ENCODE data around the gene KCND1.

Gene KCND1

DNA sequence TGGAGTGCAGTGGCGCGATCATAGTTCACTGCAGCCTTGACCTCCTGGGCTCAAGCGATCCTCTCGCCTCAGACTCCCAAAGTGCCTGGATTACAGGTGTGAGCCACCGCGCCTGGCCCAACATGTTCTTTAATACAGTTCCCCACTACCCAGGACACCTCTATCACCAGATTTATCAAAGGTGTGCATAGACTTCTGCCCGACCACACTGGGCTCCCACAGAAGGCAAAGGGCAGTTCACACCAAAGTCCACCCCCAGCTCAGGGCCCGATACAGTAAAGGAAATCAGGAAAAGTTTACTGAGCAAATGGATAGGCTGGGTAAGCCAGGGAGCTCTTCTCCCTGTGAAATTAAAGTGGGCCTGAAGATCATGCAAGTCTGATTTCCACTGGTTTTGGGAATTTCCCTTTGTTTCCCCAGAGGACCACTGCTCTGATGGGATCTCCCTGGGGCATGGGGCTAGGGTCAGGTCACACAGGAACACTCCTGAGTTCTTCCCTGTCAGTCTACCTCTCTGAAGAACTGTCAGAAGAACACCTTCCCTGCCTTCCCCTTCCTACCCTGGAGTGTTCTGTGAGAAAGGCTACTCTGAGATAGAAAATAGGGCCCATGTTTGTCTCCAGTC, 35.1 kb downstream of the KCND1 start:
- no peaks in the 10 kb centered on the region for H3K36me3 ChIP-seq (ENCODE audit: insufficient read depth)
- TF ChIP-seq, protein P1, sequence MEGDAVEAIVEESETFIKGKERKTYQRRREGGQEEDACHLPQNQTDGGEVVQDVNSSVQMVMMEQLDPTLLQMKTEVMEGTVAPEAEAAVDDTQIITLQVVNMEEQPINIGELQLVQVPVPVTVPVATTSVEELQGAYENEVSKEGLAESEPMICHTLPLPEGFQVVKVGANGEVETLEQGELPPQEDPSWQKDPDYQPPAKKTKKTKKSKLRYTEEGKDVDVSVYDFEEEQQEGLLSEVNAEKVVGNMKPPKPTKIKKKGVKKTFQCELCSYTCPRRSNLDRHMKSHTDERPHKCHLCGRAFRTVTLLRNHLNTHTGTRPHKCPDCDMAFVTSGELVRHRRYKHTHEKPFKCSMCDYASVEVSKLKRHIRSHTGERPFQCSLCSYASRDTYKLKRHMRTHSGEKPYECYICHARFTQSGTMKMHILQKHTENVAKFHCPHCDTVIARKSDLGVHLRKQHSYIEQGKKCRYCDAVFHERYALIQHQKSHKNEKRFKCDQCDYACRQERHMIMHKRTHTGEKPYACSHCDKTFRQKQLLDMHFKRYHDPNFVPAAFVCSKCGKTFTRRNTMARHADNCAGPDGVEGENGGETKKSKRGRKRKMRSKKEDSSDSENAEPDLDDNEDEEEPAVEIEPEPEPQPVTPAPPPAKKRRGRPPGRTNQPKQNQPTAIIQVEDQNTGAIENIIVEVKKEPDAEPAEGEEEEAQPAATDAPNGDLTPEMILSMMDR (conservative IDR thresholded peaks at IDR 0.05; ENCODE audit: low read depth, low read length) = no peak
- H3K27ac ChIP-seq = peak overlapping the region; percentile 98
- H4K20me1 ChIP-seq (ENCODE audit: insufficient read depth) = no peaks in the 10 kb centered on the region
- H3K4me1 ChIP-seq (ENCODE audit: low read depth, poor library complexity, severe bottlenecking) = peaks cover 84% of the 10 kb centered on the region
- no peaks in the 10 kb centered on the region for H3K27me3 ChIP-seq (ENCODE audit: insufficient read depth, low read depth)
- H3K4me2 ChIP-seq = peak overlapping the region; percentile 100
- H2AFZ ChIP-seq (ENCODE audit: low read depth) = no peak overlapping the region
- H3K79me2 ChIP-seq (ENCODE audit: insufficient read depth, low read depth) = peaks cover 8% of the 10 kb centered on the region; the same call in 1 of the 2 replicates
- no peak overlapping the region; the same call in 1 of the 2 replicates for H3K9ac ChIP-seq
- no peak overlapping the region for H3K4me3 ChIP-seq (IDR thresholded peaks at IDR 0.05; ENCODE audit: insufficient read depth, low read depth, low read length)

DNA sequence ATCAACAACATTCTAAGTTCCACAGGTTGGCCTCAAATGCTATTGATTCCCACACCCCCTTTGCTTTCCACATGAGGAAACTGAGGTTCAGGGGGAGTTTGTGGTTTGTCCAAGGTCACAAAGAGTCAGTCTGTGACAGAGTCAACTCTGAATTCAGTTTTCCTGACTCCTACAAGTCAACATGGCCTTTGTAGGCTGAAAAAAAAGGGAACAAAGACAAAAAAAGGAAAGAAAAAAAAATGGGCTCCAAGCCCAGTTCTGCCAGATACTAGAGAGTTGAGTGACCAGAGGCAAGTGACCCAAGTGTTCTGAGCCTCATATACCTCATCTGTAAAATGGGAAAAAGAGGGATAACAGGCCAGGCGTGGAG, 36.4 kb downstream of the KCND1 start:
- Histone ChIP-seq H3K4me2 (peak overlapping the region; percentile 18; the same call in 1 of the 2 replicates), H3K4me1 (ENCODE audit: low read depth, poor library complexity, severe bottlenecking) (peaks cover 77% of the 10 kb centered on the region), H3K27me3 (ENCODE audit: insufficient read depth, low read depth) (no peaks in the 10 kb centered on the region)

DNA sequence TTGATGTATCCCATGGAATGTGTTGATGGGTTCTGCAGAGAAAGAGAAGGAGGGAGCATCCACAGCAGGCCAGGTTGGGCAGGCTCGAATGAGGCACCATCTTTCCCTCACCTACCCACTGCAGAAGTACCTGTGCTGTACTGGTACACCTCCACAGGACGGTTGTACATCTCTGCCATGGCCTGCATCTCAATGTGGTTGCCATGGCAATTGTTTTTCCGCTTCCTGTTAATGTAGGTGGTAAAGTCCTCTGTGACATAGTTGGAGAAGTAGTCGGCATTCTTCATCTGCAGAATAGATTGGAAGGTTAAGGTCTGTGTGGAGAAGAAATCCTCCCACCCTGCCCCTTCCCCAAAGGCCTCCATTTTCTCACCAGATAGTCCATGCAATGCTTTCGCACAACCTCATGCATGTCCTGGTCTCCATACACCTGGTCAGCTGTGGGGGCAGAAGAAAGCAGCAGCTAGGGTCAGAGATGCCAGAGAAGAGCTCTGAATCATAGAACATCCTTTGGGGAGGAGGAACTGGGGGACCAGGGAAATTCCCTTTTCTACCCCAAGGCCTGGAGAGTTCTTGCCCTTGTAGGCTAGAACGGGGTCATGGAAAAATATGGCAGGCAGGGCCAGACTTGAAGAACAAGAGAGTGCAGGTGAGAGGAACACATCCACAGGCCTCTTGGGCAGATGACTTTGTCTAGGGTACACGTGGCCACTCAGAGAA, 36.9 kb downstream of the KCND1 start:
- Histone ChIP-seq H3K27ac (peak overlapping the region; percentile 18; the same call in 1 of the 2 replicates), H3K36me3 (ENCODE audit: insufficient read depth) (no peaks in the 10 kb centered on the region), H3K79me2 (ENCODE audit: insufficient read depth, low read depth) (no peaks in the 10 kb centered on the region; the same call in 1 of the 2 replicates), H3K4me2 (peak overlapping the region; percentile 18; the same call in 1 of the 2 replicates), H3K4me1 (ENCODE audit: low read depth, poor library complexity, severe bottlenecking) (peaks cover 72% of the 10 kb centered on the region), H3K27me3 (ENCODE audit: insufficient read depth, low read depth) (no peaks in the 10 kb centered on the region), H4K20me1 (ENCODE audit: insufficient read depth) (no peaks in the 10 kb centered on the region), H3K9ac (no peak overlapping the region), H2AFZ (ENCODE audit: low read depth) (no peak overlapping the region), H3K4me3 (IDR thresholded peaks at IDR 0.05; ENCODE audit: insufficient read depth, low read depth, low read length) (no peak overlapping the region)
- TF ChIP-seq, protein P1 (conservative IDR thresholded peaks at IDR 0.05; ENCODE audit: low read depth, low read length) = no peak

More for the DNA sequence above, 36.4 kb downstream of the KCND1 start:
- no peak overlapping the region for H3K9ac ChIP-seq
- H4K20me1 ChIP-seq (ENCODE audit: insufficient read depth) = no peaks in the 10 kb centered on the region
- H2AFZ ChIP-seq (ENCODE audit: low read depth) = no peak overlapping the region
- TF ChIP-seq, protein P1 (conservative IDR thresholded peaks at IDR 0.05; ENCODE audit: low read depth, low read length) = no peak
- no peaks in the 10 kb centered on the region for H3K36me3 ChIP-seq (ENCODE audit: insufficient read depth)
- no peak overlapping the region for H3K4me3 ChIP-seq (IDR thresholded peaks at IDR 0.05; ENCODE audit: insufficient read depth, low read depth, low read length)
- no peaks in the 10 kb centered on the region; the same call in 1 of the 2 replicates for H3K79me2 ChIP-seq (ENCODE audit: insufficient read depth, low read depth)
- H3K27ac ChIP-seq = peak overlapping the region; percentile 18; the same call in 1 of the 2 replicates

DNA sequence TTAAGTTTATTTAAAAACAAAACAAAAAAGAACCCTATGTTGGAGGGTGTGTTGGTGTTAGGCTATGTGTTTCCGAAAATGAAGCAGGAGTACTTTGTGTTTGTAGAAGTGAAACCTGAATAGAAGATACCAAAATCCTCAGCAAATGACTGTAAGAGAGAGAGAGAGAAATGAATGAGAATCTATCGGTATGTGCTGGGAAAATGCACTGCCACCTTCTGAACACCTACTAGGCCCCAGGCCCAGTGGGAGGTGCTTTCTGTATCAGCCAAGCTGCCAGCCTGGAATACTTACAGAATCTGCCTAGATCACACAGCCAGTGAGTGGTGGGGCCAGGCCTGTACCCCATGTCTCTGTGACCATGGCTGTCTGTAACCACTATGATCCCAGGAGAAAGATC, 37.9 kb downstream of the KCND1 start:
- no peak overlapping the region for H2AFZ ChIP-seq (ENCODE audit: low read depth)
- H3K79me2 ChIP-seq (ENCODE audit: insufficient read depth, low read depth) = no peaks in the 10 kb centered on the region; the same call in 1 of the 2 replicates
- no peaks in the 10 kb centered on the region for H3K36me3 ChIP-seq (ENCODE audit: insufficient read depth)
- TF ChIP-seq, protein P1 (conservative IDR thresholded peaks at IDR 0.05; ENCODE audit: low read depth, low read length) = no peak
- H3K27me3 ChIP-seq (ENCODE audit: insufficient read depth, low read depth) = no peaks in the 10 kb centered on the region
- H4K20me1 ChIP-seq (ENCODE audit: insufficient read depth) = no peaks in the 10 kb centered on the region
- H3K4me2 ChIP-seq = peak overlapping the region; percentile 37; the same call in 1 of the 2 replicates
- H3K4me1 ChIP-seq (ENCODE audit: low read depth, poor library complexity, severe bottlenecking) = peaks cover 64% of the 10 kb centered on the region
- H3K4me3 ChIP-seq (IDR thresholded peaks at IDR 0.05; ENCODE audit: insufficient read depth, low read depth, low read length) = no peak overlapping the region
- H3K27ac ChIP-seq = peak overlapping the region; percentile 53
- no peak overlapping the region for H3K9ac ChIP-seq
